ENCODE measurements around the gene FOCAD.
A peak's percentile ranks its signal among the peaks of the same experiment; 100 is the strongest.

FOCAD gene

DNA sequence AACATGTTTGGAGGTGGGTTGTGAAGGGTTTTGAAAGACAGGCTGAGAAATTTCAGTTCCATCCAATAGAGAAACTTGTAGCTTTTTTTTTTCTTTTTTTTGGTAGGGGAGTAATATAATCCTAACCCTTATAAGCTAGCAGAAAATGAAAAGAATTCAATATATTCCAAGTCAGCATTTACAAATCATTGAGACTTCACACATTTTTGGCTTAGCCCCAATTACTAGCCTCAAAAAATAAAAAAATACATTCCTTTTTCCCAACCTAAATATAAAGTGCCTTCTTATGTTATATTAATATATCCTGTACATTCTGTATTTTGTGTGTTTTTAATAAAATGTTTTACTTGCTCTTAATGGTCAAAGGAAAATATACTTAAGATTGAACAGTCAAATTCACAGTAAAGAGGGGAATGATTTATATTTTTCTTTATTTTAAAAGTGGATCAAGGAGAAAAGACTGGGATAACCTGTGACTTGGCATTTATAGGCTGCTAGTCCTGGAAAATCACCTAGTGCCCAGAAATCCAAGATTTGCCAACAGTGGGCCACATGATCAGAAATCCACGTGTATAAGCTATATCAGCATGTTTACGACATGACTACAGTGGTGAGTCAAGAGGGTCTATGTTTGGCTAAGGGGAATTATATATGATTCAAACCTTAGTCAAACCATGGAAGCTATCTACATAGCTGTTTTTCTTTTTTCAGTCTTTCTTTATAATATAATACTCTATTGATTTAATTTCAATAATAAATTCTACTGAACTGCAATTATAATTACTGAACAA lies 332.8 kb downstream of the FOCAD start:
- DNase-seq (ENCODE audit: low spot score), result no peak

DNA sequence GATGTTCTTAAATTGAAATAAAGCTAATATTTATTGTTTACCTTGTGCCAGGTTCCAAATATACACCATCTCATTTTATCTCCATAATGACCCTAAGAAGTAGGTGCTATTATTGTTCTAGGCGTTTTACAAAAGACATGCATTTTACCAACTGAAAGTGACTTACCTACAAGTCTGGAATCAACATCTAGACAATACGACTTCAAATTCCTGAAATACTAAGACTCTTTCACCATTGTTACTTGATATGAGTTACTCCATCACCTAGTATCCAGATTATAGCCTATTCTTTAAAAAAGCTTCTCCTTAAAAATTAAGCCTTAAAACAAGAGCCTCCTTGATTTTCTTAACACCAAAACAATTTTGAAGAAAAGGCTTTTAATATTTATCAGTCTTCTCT lies 334.1 kb downstream of the FOCAD start:
- no peak for DNase-seq (ENCODE audit: low spot score)

DNA sequence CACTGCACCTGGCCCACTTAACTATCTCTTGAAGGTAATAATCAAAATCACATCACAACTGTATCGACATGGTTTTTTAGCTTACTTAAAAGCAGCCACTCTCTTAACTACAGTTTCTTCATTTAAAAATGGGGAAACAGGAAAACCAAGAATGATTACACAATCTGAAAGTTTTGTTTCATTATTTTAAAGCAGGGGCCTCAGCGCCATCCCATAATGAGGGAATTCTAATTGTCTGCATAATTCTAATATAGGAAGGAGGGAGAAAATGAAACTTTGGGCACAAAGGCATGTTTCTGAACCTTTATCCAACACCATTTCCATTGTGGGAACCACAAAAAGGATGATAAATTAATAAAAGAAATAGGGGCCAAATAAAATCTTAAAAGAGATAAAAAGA lies 339.8 kb downstream of the FOCAD start:
- DNase-seq (ENCODE audit: low spot score), result no peak

DNA sequence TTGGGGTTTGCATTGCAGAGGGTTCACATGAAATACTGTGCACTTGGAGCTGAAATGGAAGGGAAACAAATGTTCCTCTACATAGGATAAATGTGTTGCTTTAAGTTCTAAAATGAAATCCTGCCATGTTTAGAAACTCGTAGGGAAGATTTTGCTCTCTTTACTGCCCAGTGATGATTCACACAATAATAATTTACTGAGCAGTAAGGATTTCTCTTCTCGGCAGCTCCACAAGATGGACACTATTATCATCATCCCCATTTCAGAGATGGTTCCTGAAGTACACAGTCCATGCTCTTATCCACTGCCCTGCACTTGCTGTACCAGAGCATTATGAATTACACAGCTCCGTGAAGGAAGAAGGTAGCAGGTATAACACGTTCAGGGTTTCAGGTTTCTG lies 343.2 kb downstream of the FOCAD start:
- no peak for DNase-seq (ENCODE audit: low spot score)

DNA sequence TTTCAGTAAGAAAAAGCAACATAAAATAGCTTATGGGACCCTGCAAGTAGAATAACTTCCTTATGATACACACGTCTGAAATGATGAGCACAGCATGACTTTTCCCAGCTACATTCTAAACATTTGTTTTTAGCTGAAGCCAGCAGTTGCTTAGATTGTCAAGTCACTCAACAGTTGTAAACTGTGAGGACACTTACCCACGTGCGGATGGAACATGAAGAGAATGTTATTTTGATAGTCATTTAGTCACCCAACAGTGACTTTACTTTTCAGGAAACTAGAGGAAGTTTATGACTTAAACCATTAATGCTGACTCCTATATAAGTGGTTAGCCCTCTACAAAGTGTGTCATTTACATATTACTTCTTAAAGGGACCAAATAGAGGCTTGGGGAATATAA lies 344.4 kb downstream of the FOCAD start:
- no peak for DNase-seq (ENCODE audit: low spot score)

DNA sequence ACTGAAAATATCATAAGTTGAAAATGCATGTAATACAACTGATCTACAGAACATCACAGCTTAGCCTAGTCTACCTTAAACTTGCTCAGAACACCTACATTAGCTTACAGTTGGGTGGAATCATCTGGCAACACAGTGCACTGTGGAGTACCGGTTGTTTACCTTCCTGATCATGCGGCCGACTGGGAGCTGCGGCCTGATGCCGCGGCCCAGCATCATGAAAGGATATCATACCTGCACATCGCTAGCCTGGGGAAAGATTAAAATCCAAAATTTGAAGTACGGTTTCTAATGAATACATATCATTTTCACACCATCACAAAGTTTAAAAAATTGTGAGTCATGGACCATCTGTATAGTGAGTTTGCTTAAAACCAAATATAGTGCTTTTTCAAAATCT lies 345.6 kb downstream of the FOCAD start:
- no peak for DNase-seq (ENCODE audit: low spot score)

DNA sequence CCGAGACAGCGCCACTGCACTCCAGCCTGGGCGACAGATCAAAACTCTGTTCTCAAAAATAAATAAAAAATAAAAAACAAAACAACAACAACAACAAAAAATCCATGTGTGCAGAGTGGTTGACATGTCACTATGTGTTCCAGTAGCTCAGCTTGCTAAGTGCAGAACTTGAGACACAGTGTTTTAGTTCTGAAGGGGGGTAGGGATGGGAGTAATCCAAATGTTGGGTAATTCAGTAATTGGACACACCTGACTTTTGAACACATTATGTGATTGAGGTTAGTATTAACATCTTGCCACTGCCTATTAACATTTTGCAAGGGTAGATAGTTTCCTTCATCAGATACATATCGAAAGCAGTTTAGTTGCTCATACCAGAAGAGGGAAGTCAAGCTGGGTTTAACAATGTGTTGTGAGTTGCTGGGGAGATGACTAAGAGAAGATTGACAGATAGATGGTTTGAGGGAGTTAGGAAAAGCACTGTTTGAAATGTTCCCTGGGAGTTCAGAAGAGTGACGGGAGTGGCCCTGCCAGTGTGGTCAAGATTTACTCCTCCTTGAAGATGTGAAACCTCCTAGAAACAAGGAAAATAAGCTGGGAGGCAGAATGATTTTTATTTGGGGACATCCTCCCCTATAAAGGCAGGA lies 346.5 kb downstream of the FOCAD start:
- DNase-seq (ENCODE audit: low spot score), result peak; percentile 40

DNA sequence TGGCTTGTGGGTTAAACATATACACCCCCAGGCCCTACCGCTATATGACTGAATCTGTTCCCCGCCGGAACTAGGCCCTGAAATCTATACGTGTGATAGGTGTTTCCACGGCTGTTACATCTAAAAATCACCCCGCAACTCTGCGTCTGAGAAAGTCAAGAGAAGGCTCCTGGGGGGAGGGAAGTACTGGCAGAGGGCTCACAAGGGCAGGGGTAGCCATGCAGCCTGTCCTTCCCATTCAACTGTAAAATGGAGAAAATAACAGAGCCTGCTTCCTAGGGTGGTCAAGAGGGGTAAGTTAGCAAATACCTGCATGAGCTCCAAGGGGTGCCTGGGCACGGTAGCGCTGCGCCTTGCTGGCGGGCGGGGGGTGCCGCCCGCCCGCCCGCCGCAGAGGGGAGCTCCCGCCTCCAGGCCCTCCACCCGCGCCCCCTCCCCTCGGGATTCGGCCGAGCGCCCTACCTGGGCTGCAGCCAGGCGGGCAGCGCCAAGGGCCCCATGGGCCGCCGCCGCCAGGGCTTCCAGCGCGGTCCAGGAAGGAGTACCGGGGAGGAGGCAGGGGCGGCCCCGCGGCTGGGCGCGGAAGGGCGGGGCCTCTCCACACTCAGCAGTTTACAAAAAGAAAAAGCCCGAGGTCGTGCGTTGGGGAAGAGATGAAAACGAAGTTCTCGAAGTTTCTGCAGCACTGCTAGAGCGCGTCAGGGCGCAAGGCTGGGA lies 347.2 kb downstream of the FOCAD start, which contains the start of gene HACD4:
TSS of gene HACD4 (minus strand) at position 550 of the 717 bp plus-strand sequence. CDS start at position 500, 50 bp downstream.
- peak; percentile 35 for DNase-seq (ENCODE audit: low spot score)

DNA sequence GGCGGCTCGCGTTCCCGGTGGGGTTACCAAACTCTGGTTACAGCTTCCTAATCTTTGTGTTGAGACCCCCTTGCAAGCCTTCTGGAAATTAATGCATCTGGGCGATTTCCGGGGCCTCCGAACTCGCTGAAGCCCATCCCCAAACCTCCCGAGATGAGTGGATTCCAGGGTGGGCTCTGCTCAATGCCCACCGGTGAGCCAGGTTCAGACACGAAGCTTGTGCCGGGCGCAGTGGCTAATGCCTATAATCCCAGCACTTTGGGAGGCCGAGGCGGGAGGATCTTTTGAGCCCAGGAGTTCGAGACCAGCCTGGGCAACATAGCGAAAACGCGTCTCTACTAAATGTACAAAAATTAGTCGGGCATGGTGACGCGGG lies 347.7 kb downstream of the FOCAD start:
- DNase-seq (ENCODE audit: low spot score), result peak; percentile 5

DNA sequence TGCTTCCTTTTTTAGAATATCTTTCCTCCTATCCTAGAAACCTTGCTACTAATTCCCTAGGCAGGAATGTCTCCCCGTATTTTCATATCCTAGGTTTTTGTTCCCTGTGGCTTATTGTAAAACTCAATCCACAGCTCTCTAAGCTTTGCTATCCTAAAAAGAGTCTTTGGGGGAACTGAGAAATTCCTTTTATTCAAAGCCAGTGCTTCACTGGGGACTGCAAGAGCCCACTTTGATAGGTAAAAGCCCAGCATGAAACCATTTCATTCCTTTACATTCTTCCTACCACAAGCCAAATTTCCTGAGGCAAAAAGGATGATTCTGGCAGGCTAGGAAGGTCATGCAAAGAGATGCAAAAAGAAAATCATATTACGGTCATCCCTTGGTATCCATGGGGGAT lies 353.2 kb downstream of the FOCAD start:
- DNase-seq (ENCODE audit: low spot score), result no peak

DNA sequence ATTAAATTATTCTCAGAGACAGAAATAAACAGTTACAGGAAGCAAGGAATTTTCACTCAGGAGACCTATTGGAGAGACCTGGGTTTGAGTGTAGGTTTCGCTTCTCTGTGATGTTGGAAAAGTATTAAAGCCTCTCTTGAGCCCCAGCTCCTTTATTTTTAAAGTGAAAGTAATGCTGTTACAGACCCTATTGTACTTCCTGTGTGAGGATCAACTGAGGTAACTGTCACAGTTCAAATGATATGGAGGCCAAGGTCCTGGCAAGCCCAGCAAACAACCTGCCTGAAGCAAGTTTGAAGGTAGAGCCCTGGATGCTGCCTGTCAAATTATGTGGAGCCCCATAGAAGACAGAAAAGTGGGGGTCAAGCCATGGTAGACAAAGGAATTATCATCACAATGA lies 355.2 kb downstream of the FOCAD start:
- no peak for DNase-seq (ENCODE audit: low spot score)

DNA sequence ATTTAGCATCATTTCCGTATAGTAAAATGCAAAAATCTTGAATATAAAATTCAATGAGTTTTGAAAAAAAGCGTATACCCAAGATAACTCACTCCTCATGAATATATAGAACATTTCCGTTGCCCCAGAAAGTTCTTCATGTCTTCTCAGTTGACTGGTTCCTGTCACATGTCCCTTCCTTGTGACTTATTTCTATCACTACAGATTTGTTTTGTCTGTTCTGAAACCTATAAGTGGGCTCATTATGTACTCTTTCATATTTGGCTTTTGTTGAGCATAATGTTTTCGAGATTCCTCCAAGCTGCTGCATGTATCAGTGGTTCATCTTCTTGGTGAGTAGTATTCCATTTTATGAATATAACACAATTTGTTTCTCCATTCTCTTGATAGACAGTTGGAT lies 358.4 kb downstream of the FOCAD start:
- DNase-seq (ENCODE audit: low spot score), result no peak

DNA sequence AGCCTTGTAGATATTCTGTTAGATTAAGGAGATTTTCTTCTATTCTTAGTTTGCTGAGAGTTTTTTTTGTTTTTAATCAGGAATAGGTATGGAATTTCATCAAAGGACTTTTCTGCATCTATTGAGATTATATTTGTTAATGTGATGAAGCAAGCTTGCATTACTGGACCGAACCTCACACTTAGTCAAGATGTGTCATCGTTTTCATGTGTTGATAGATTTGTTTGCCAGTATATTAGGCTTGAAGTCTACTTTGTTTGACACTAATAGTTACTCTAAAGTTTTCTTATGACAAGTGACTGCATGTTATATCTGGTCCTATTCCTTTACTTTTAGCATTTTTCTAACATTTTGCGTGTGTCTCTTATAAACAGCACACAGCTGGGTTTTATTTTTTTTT lies 359.8 kb downstream of the FOCAD start:
- DNase-seq (ENCODE audit: low spot score), result no peak

All from putamen (tissue), 1 donor.